Measurements from ENCODE around the gene ARMC9. TPM values are rescaled to one million over a fixed set of nuclear protein-coding genes. Genes with fewer than 3 reads are reported as not detected.

Gene ARMC9
- total RNA-seq, 1 experiment from 2014 or later = 14.9 TPM

DNA sequence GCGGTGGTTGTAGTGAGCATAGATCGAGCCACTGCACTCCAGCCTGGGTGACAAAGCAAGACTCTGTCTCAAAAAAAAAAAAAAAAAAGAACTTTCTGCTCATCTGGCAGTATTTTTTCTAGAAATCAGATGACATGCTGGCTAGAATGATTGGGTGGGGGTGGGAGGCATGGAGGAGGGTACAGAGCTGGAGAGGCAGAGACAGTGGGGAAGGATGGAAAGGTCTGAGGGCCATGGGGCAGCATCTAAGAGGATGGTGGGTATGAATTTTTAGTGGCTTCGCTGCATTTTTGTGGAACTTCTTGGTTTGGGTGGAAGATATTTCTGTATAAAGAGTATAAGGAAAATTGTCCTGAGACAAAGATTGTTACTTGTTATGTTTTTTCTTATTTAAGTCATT lies 23.3 kb downstream of the ARMC9 start:
- no peaks in the 10 kb centered on the region for H3K36me3 ChIP-seq (ENCODE audit: insufficient read depth, low read length, poor library complexity, severe bottlenecking)
- H3K27me3 ChIP-seq (replicated peaks; ENCODE audit: insufficient read depth, low read depth, low read length, poor library complexity) = no peaks in the 10 kb centered on the region
- POLR2A ChIA-PET (ENCODE audit: low non-redundant PET) = interaction anchor here (0.7 kb wide), 1 partner anchor 344 kb away, joined by 6 read pairs; no protein-coding TSS in a partner anchor
- intact Hi-C loops (cut with micrococcal nuclease; ENCODE audit: unreplicated experiment) = loop anchor here (10.0 kb wide), 1 partner anchor 343 kb away; no protein-coding TSS in a partner anchor
- H3K4me3 ChIP-seq (ENCODE audit: low read depth, low read length, poor library complexity, severe bottlenecking) = no peak overlapping the region
- TF ChIP-seq, protein P1, sequence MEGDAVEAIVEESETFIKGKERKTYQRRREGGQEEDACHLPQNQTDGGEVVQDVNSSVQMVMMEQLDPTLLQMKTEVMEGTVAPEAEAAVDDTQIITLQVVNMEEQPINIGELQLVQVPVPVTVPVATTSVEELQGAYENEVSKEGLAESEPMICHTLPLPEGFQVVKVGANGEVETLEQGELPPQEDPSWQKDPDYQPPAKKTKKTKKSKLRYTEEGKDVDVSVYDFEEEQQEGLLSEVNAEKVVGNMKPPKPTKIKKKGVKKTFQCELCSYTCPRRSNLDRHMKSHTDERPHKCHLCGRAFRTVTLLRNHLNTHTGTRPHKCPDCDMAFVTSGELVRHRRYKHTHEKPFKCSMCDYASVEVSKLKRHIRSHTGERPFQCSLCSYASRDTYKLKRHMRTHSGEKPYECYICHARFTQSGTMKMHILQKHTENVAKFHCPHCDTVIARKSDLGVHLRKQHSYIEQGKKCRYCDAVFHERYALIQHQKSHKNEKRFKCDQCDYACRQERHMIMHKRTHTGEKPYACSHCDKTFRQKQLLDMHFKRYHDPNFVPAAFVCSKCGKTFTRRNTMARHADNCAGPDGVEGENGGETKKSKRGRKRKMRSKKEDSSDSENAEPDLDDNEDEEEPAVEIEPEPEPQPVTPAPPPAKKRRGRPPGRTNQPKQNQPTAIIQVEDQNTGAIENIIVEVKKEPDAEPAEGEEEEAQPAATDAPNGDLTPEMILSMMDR (conservative IDR thresholded peaks at IDR 0.05; ENCODE audit: low read depth, low read length) = no peak
- TF ChIP-seq EZH2 (IDR thresholded peaks at IDR 0.05; ENCODE audit: borderline replicate concordance, low read depth, low read length, poor library complexity, severe bottlenecking) = no peak
- CTCF ChIA-PET = no interaction called here
- no peak overlapping the region for H3K27ac ChIP-seq (ENCODE audit: low read depth, low read length, poor library complexity, severe bottlenecking)
- DNase-seq (ENCODE audit: low spot score) = no peak
- no TSS peak for BruUV-seq (replicated peaks)
- H3K9me3 ChIP-seq (ENCODE audit: low read depth, low read length, poor library complexity, severe bottlenecking) = no peaks in the 10 kb centered on the region
- no peaks in the 10 kb centered on the region for H3K4me1 ChIP-seq (ENCODE audit: insufficient read depth, low read length, poor library complexity, severe bottlenecking)

DNA sequence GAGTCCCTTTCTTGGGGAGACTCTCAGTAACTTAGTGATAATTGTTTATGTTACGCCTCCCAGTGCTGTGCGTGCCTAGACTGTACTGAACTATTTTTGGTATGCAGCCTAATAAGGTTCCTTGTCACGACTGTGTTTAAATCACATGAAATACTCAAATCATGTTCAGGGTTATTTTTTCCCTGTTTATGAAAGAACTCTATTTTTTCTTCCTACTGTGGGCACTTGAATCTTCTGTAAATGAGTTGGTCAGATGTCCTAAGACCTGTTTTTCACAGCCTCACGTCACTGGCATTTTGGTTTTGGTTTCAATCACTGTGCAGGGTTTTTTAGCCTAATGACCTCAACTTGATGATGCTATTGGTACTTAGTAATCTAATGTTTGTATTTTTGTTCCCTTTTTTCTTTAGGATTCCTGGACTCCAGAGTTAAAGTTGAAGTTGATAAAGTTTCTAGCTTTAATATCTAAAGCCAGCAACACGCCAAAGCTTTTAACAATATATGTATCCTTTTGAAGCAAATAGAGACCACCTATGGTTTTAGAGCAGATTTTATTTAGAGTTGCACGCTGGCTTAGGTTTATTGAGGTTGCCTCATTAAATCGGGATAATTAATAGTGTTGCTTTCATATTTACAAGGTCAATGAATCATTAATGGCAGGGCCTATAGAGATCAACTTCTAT lies 24.0 kb downstream of the ARMC9 start:
- Histone ChIP-seq H3K27ac (ENCODE audit: low read depth, low read length, poor library complexity, severe bottlenecking) (no peak overlapping the region), H3K4me1 (ENCODE audit: insufficient read depth, low read length, poor library complexity, severe bottlenecking) (no peaks in the 10 kb centered on the region), H3K27me3 (replicated peaks; ENCODE audit: insufficient read depth, low read depth, low read length, poor library complexity) (no peaks in the 10 kb centered on the region), H3K9me3 (ENCODE audit: low read depth, low read length, poor library complexity, severe bottlenecking) (no peaks in the 10 kb centered on the region), H3K36me3 (ENCODE audit: insufficient read depth, low read length, poor library complexity, severe bottlenecking) (no peaks in the 10 kb centered on the region), H3K4me3 (ENCODE audit: low read depth, low read length, poor library complexity, severe bottlenecking) (no peak overlapping the region)
- BruUV-seq (replicated peaks) = no TSS peak
- TF ChIP-seq EZH2 (IDR thresholded peaks at IDR 0.05; ENCODE audit: borderline replicate concordance, low read depth, low read length, poor library complexity, severe bottlenecking) = no peak
- TF ChIP-seq, protein P1 (conservative IDR thresholded peaks at IDR 0.05; ENCODE audit: low read depth, low read length) = no peak
- DNase-seq (ENCODE audit: low spot score) = no peak
- ChIA-PET CTCF (no interaction called here), POLR2A (ENCODE audit: low non-redundant PET) (no interaction called here)
- intact Hi-C loops (cut with micrococcal nuclease; ENCODE audit: unreplicated experiment) = loop anchor here (10.0 kb wide), 1 partner anchor 342 kb away; no protein-coding TSS in a partner anchor

DNA sequence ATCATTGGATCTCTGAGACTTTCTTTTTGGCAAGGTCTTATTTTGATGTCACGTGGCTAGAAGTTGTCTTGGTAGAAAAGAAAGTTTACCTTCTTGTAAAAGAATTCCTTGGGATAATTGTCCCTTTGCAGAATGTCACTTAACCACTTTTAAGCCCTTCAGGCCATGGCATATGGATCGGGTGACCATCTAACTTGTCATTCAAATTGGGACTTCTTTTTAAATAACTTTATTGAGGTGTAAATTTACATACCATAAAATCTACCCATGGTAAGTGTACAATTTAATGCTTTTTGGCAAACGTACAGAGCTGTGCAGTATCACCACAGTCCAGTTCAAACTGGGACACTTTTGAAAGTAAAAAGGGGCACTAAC lies 24.6 kb downstream of the ARMC9 start:
- ChIA-PET CTCF (no interaction called here), POLR2A (ENCODE audit: low non-redundant PET) (no interaction called here)
- Histone ChIP-seq H3K9me3 (ENCODE audit: low read depth, low read length, poor library complexity, severe bottlenecking) (no peaks in the 10 kb centered on the region), H3K27me3 (replicated peaks; ENCODE audit: insufficient read depth, low read depth, low read length, poor library complexity) (no peaks in the 10 kb centered on the region), H3K4me3 (ENCODE audit: low read depth, low read length, poor library complexity, severe bottlenecking) (no peak overlapping the region), H3K4me1 (ENCODE audit: insufficient read depth, low read length, poor library complexity, severe bottlenecking) (no peaks in the 10 kb centered on the region), H3K27ac (ENCODE audit: low read depth, low read length, poor library complexity, severe bottlenecking) (no peak overlapping the region), H3K36me3 (ENCODE audit: insufficient read depth, low read length, poor library complexity, severe bottlenecking) (no peaks in the 10 kb centered on the region)
- TF ChIP-seq, protein P1 (conservative IDR thresholded peaks at IDR 0.05; ENCODE audit: low read depth, low read length) = no peak
- intact Hi-C loops (cut with micrococcal nuclease; ENCODE audit: unreplicated experiment) = loop anchor here (10.0 kb wide), 1 partner anchor 342 kb away; no protein-coding TSS in a partner anchor
- no TSS peak for BruUV-seq (replicated peaks)
- DNase-seq (ENCODE audit: low spot score) = no peak
